ENCODE data around the gene KCNB1. TPM values are rescaled to one million over a fixed set of nuclear protein-coding genes. Genes with fewer than 3 reads are reported as not detected.

Gene KCNB1
- total and polyA plus RNA-seq, 11 donors = 0.72 to 4.9 (median 1.3) TPM

- intact Hi-C loops (cut with DNase I) = loop anchor here in 2 of 10 donors (5.0 to 10.0 kb wide), 2 partner anchors 62 to 64 kb away; no protein-coding TSS in a partner anchor
- peaks cover 0 to 52% (median 31%) of the 10 kb centered on the region in 12 donors for H3K4me1 ChIP-seq
- ATAC-seq (no peak), DNase-seq (no peak)
- H3K27me3 ChIP-seq = peaks cover 0 to 6% (median 0%) of the 10 kb centered on the region in 9 donors
- TF ChIP-seq CTCF (IDR thresholded peaks at IDR 0.05) (no peak), POLR2A (IDR thresholded peaks at IDR 0.05) (no peak)
- WGBS, 4 donors = 80 to 92% (median 84%) methylated on average over 5 to 6 of the region's 6 CpGs
- peak overlapping the region in 1 of 12 donors; percentile 83 for H3K27ac ChIP-seq
- no peak overlapping the region for H3K4me3 ChIP-seq
- no peaks in the 10 kb centered on the region for H3K9me3 ChIP-seq
- H3K36me3 ChIP-seq = no peaks in the 10 kb centered on the region
Observed at GRCh38 chr20:49448917-49449316, 33.6 kb downstream of the KCNB1 start.

- Histone ChIP-seq H3K27ac (peak overlapping the region in 7 of 12 donors; percentile 9 to 83 (median 65)), H3K4me3 (no peak overlapping the region), H3K9me3 (no peaks in the 10 kb centered on the region), H3K36me3 (no peaks in the 10 kb centered on the region), H3K27me3 (peaks cover 0 to 13% (median 0%) of the 10 kb centered on the region in 9 donors), H3K4me1 (peaks cover 0 to 52% (median 31%) of the 10 kb centered on the region in 12 donors)
- DNase-seq (peak in 1 of 5 donors; percentile 57), ATAC-seq (peak in 3 of 4 donors; percentile 9 to 37 (median 34))
- no peak for TF ChIP-seq POLR2A (IDR thresholded peaks at IDR 0.05)
- no peak for TF ChIP-seq CTCF (IDR thresholded peaks at IDR 0.05)
- intact Hi-C loops (cut with DNase I) = loop anchor here in 2 of 10 donors (5.0 to 10.0 kb wide), 2 partner anchors 61 to 63 kb away; no protein-coding TSS in a partner anchor
- WGBS, 4 donors = 37 to 50% (median 43%) methylated on average over 5 of the region's 5 CpGs
Observed at GRCh38 chr20:49447946-49448809, 34.3 kb downstream of the KCNB1 start.

- peak in 1 of 4 donors; percentile 22 for ATAC-seq
- Histone ChIP-seq H3K9me3 (no peaks in the 10 kb centered on the region), H3K4me3 (no peak overlapping the region), H3K27ac (peak overlapping the region in 11 of 12 donors; percentile 5 to 85 (median 56)), H3K36me3 (no peaks in the 10 kb centered on the region), H3K27me3 (peaks cover 0 to 15% (median 0%) of the 10 kb centered on the region in 9 donors), H3K4me1 (peaks cover 0 to 48% (median 29%) of the 10 kb centered on the region in 12 donors)
- intact Hi-C loops (cut with DNase I) = loop anchor here in 2 of 10 donors (5.0 to 10.0 kb wide), 2 partner anchors 60 to 63 kb away; no protein-coding TSS in a partner anchor
- WGBS, 4 donors = 69 to 77% (median 74%) methylated on average over 6 of the region's 6 CpGs
- no peak for DNase-seq
- no peak for TF ChIP-seq CTCF (IDR thresholded peaks at IDR 0.05)
- no peak for TF ChIP-seq POLR2A (IDR thresholded peaks at IDR 0.05)
Observed at GRCh38 chr20:49447364-49447763, 35.1 kb downstream of the KCNB1 start.

GRCh38 chr20:49446808-49447207, 35.7 kb downstream of the KCNB1 start:
- H3K9me3 ChIP-seq = no peaks in the 10 kb centered on the region

More at GRCh38 chr20:49446808-49447207, 35.7 kb downstream of the KCNB1 start:
- Histone ChIP-seq H3K27ac (peak overlapping the region; percentile 38 to 85 (median 54)), H3K27me3 (peaks cover 0 to 15% (median 0%) of the 10 kb centered on the region in 9 donors), H3K4me1 (peaks cover 0 to 44% (median 26%) of the 10 kb centered on the region in 12 donors), H3K36me3 (no peaks in the 10 kb centered on the region), H3K4me3 (no peak overlapping the region)
- ATAC-seq (peak; percentile 75 to 92 (median 78)), DNase-seq (peak; percentile 86 to 90 (median 87))
- intact Hi-C loops (cut with DNase I) = loop anchor here in 2 of 10 donors (5.0 to 10.0 kb wide), 2 partner anchors 60 to 62 kb away; no protein-coding TSS in a partner anchor
- TF ChIP-seq POLR2A (IDR thresholded peaks at IDR 0.05) (no peak), CTCF (IDR thresholded peaks at IDR 0.05) (peak in 6 of 12 donors; percentile 7 to 30 (median 16))
- 14 to 30% (median 20%) methylated on average over 3 to 5 of the region's 5 CpGs for WGBS, 4 donors

Measured in heart left ventricle (tissue), 16 donors.